GM13977 (cell line): ENCODE results near the gene SPEF2.

Experiments
- DNase-seq: peaks from one replicate; pipeline ENCODE4 v3.0.0; 2012; ENCODE audit warnings: low spot score
- CTCF ChIP-seq: IDR thresholded peaks from 2 replicates; pipeline ENCODE4 v1.5.1; 2012; ENCODE audit warnings: mild to moderate bottlenecking, control low read depth; ENCODE audit not compliant: insufficient read depth; ENCODE audit errors: extremely low read depth, missing control alignments
- in situ Hi-C: fragments of 300-500 bp; cut with MboI; formaldehyde crosslinking; loops from one replicate; pipeline ENCODE4 v1.12.0; 2022; ENCODE audit warnings: low sequenced_read_pairs, low pct_unique_long_range_greater_than_20kb, mixed read lengths, inconsistent platforms; ENCODE audit not compliant: unreplicated experiment

The SPEF2 gene

GRCh38 chr5:35861718-35862117 lies 244.1 kb downstream of the SPEF2 start:
- in situ Hi-C loops = no loop called here
- TF ChIP-seq CTCF = no peak
- DNase-seq = no peak

- DNase-seq = no peak
- in situ Hi-C loops = no loop called here
- no peak for TF ChIP-seq CTCF
Measured at GRCh38 chr5:35862126-35862525, 244.5 kb downstream of the SPEF2 start.

- no peak for TF ChIP-seq CTCF
- DNase-seq = no peak
- in situ Hi-C loops = no loop called here
Measured at GRCh38 chr5:35863159-35863558, 245.5 kb downstream of the SPEF2 start.
